H9 (cell line): ENCODE measurements around the gene SOD1. TPM values are rescaled to one million over a fixed set of nuclear protein-coding genes. Genes with fewer than 3 reads are reported as not detected.
A peak's percentile ranks its signal among the peaks of the same experiment; 100 is the strongest.

Experiments used
- DNase-seq: peaks from one replicate; pipeline ENCODE4 v3.0.0-alpha.2; 2017
- H2AFZ ChIP-seq: one replicate; pipeline ENCODE4 v1.6.1; 2013; ENCODE audit warnings: mild to moderate bottlenecking, low read length, control low read depth, moderate library complexity
- H2AK5ac ChIP-seq: 2 replicates; pipeline ENCODE4 v1.6.1; 2013; ENCODE audit warnings: low read length, control low read depth, mixed read lengths; ENCODE audit not compliant: insufficient read length
- H2BK120ac ChIP-seq: one replicate; pipeline ENCODE4 v1.6.1; 2013; ENCODE audit warnings: low read depth, mild to moderate bottlenecking, low read length, control low read depth, inconsistent platforms; ENCODE audit not compliant: poor library complexity, severe bottlenecking
- H2BK12ac ChIP-seq: 2 replicates; pipeline ENCODE4 v1.6.1; 2013; ENCODE audit warnings: low read length, control low read depth, mixed read lengths, low read depth; ENCODE audit not compliant: insufficient read length
- H2BK15ac ChIP-seq: 2 replicates; pipeline ENCODE4 v1.6.1; 2013; ENCODE audit warnings: low read depth, low read length, control low read depth
- H2BK20ac ChIP-seq: one replicate; pipeline ENCODE4 v1.6.1; 2013; ENCODE audit warnings: low read depth, mild to moderate bottlenecking, low read length, control low read depth, inconsistent platforms; ENCODE audit not compliant: poor library complexity, severe bottlenecking
- H2BK5ac ChIP-seq: 2 replicates; pipeline ENCODE4 v1.6.1; 2013; ENCODE audit warnings: low read length, control low read depth, mixed read lengths; ENCODE audit not compliant: insufficient read length
- H3K14ac ChIP-seq: 2 replicates; pipeline ENCODE4 v1.6.1; 2013; ENCODE audit warnings: low read length, control low read depth; ENCODE audit not compliant: insufficient read depth
- H3K18ac ChIP-seq: 2 replicates; pipeline ENCODE4 v1.6.1; 2013; ENCODE audit warnings: low read depth, mild to moderate bottlenecking, mixed read lengths, low read length, control low read depth; ENCODE audit not compliant: insufficient read length
- H3K23ac ChIP-seq: 2 replicates; pipeline ENCODE4 v1.6.1; 2013; ENCODE audit warnings: low read length, control low read depth, mixed read lengths, low read depth; ENCODE audit not compliant: insufficient read length
- H3K23me2 ChIP-seq: 2 replicates; pipeline ENCODE4 v1.6.1; 2013; ENCODE audit warnings: low read depth, mild to moderate bottlenecking, mixed read lengths, low read length, control low read depth; ENCODE audit not compliant: insufficient read length, poor library complexity, severe bottlenecking
- H3K27ac ChIP-seq: 2 replicates; pipeline ENCODE4 v1.5.1; 2013; ENCODE audit warnings: low read length, control low read depth, mixed read lengths, low read depth; ENCODE audit not compliant: insufficient read length
- H3K27me3 ChIP-seq: 2 replicates; pipeline ENCODE4 v1.6.1; 2013; ENCODE audit warnings: low read length, control low read depth, inconsistent platforms; ENCODE audit not compliant: insufficient read depth
- H3K4ac ChIP-seq: 2 replicates; pipeline ENCODE4 v1.6.1; 2013; ENCODE audit warnings: low read depth, mild to moderate bottlenecking, control low read depth, inconsistent platforms, low read length, moderate library complexity
- H3K4me1 ChIP-seq: 2 replicates; pipeline ENCODE4 v1.6.1; 2013; ENCODE audit warnings: low read length, control low read depth, inconsistent platforms; ENCODE audit not compliant: insufficient read depth
- H3K4me2 ChIP-seq: 2 replicates; pipeline ENCODE4 v1.6.1; 2013; ENCODE audit warnings: low read length, control low read depth, mixed read lengths; ENCODE audit not compliant: insufficient read length, insufficient read depth
- H3K56ac ChIP-seq: 2 replicates; pipeline ENCODE4 v1.6.1; 2013; ENCODE audit warnings: low read depth, mild to moderate bottlenecking, mixed read lengths, low read length, control low read depth; ENCODE audit not compliant: insufficient read length
- H3K79me1 ChIP-seq: 2 replicates; pipeline ENCODE4 v1.6.1; 2013; ENCODE audit warnings: low read depth, mild to moderate bottlenecking, moderate library complexity, low read length, control low read depth, inconsistent platforms; ENCODE audit not compliant: insufficient read depth, poor library complexity, severe bottlenecking
- H3K79me2 ChIP-seq: 2 replicates; pipeline ENCODE4 v1.6.1; 2013; ENCODE audit warnings: low read length, control low read depth, inconsistent platforms; ENCODE audit not compliant: insufficient read depth
- H3K9ac ChIP-seq: 2 replicates; pipeline ENCODE4 v1.6.1; 2013; ENCODE audit warnings: low read length, control low read depth, mixed read lengths; ENCODE audit not compliant: insufficient read length; ENCODE audit errors: extremely low read depth
- H3K9me3 ChIP-seq: one replicate; pipeline ENCODE4 v1.6.1; 2013; ENCODE audit warnings: low read depth, low read length, inconsistent platforms; ENCODE audit not compliant: control insufficient read depth
- H3T11ph ChIP-seq: one replicate; pipeline ENCODE4 v1.6.1; 2013; ENCODE audit warnings: mild to moderate bottlenecking, low read length, control low read depth, inconsistent platforms
- H4K20me1 ChIP-seq: one replicate; pipeline ENCODE4 v1.6.1; 2013; ENCODE audit not compliant: control insufficient read depth, insufficient read length, insufficient read depth
- H4K5ac ChIP-seq: 2 replicates; pipeline ENCODE4 v1.6.1; 2013; ENCODE audit warnings: low read depth, mild to moderate bottlenecking, mixed read lengths, low read length, control low read depth; ENCODE audit not compliant: insufficient read length
- H4K8ac ChIP-seq: replicated peaks from 2 replicates; pipeline ENCODE4 v1.6.1; 2013; ENCODE audit warnings: low read length, control low read depth, mixed read lengths, low read depth; ENCODE audit not compliant: insufficient read length
- H4K91ac ChIP-seq: 2 replicates; pipeline ENCODE4 v1.6.1; 2013; ENCODE audit warnings: low read depth, mild to moderate bottlenecking, moderate library complexity, mixed read lengths, low read length, control low read depth; ENCODE audit not compliant: insufficient read length
- H3K27ac Mint-ChIP-seq, 3 experiments: 2 replicates in 2 of 3; 3 replicates in 1 of 3; pipeline ENCODE4 v1.8.0; 2020 to 2021; ENCODE audit warnings: mixed read lengths in 3 of 3, mild to moderate bottlenecking in 1 of 3, moderate library complexity in 1 of 3
- H3K27me3 Mint-ChIP-seq: 2 replicates; pipeline ENCODE4 v1.8.0; 2021; ENCODE audit warnings: low read depth, mild to moderate bottlenecking, moderate library complexity, mixed read lengths
- H3K36me3 Mint-ChIP-seq, 3 experiments: 2 replicates in 2 of 3; 3 replicates in 1 of 3; pipeline ENCODE4 v1.8.0; 2020 to 2021; ENCODE audit warnings: low read depth in 3 of 3, mixed read lengths in 3 of 3; ENCODE audit not compliant: insufficient read depth in 1 of 3
- H3K4me1 Mint-ChIP-seq, 2 experiments: 2 replicates each; pipeline ENCODE4 v1.8.0; 2020; ENCODE audit warnings: mixed read lengths in 2 of 2
- H3K4me3 Mint-ChIP-seq, 2 experiments: 2 replicates in 1 of 2; 3 replicates in 1 of 2; pipeline ENCODE4 v1.8.0; 2020 to 2021; ENCODE audit warnings: mild to moderate bottlenecking in 2 of 2, mixed read lengths in 2 of 2, moderate library complexity in 1 of 2
- H3K9me3 Mint-ChIP-seq, 2 experiments: 2 replicates in 1 of 2; 3 replicates in 1 of 2; pipeline ENCODE4 v1.8.0; 2020; ENCODE audit warnings: mild to moderate bottlenecking in 2 of 2, mixed read lengths in 2 of 2, moderate library complexity in 1 of 2
- total RNA-seq: library from RNA; stranded (reverse); gene quantifications from 2 replicates; pipeline ENCODE4 v1.2.1, GENCODE V29; 2021
- TF ChIP-seq, protein P1 (sequence below): fragments of 200-600 bp; sonication (generic); conservative IDR thresholded peaks from 3 replicates; pipeline ENCODE4 v1.8.0; 2021; ENCODE audit warnings: antibody characterized with exemption, mild to moderate bottlenecking

SOD1 gene
- total RNA-seq, 1 experiment from 2014 or later = 201 TPM

- H3K4ac ChIP-seq = no peak overlapping the region
- H3K79me1 ChIP-seq = peaks cover 4% of the 10 kb centered on the region
- no peak overlapping the region for H3K27ac ChIP-seq
- no peak overlapping the region for H3K9ac ChIP-seq
- no peak overlapping the region for H3K56ac ChIP-seq
- H3K18ac ChIP-seq = no peak overlapping the region
- H3K36me3 Mint-ChIP-seq = peaks cover 24 to 47% (median 43%) of the 10 kb centered on the region in 3 experiments; a peak in 6 of 7 replicates
- H3K4me2 ChIP-seq = no peak overlapping the region
- H3K27me3 Mint-ChIP-seq = no peaks in the 10 kb centered on the region
- H3K9me3 ChIP-seq = no peaks in the 10 kb centered on the region
- H4K20me1 ChIP-seq = no peaks in the 10 kb centered on the region
- H2BK120ac ChIP-seq = no peak overlapping the region
- no peak overlapping the region for H2AFZ ChIP-seq
- 0 out of 7 replicates have a peak overlapping the region, but pooled peaks of 1 of the 3 experiments have one; percentile 51 for H3K27ac Mint-ChIP-seq
- H2BK15ac ChIP-seq = no peak overlapping the region
- H3K23ac ChIP-seq = no peak overlapping the region
- H3T11ph ChIP-seq = no peak overlapping the region
- no peak overlapping the region for H2BK12ac ChIP-seq
- no peak overlapping the region for H3K14ac ChIP-seq
- H3K27me3 ChIP-seq = no peaks in the 10 kb centered on the region
- no peak for DNase-seq
- no peaks in the 10 kb centered on the region for H3K9me3 Mint-ChIP-seq
- no peaks in the 10 kb centered on the region for H3K23me2 ChIP-seq
- no peak overlapping the region for H4K5ac ChIP-seq
- H3K4me1 ChIP-seq = no peaks in the 10 kb centered on the region
- H3K4me3 Mint-ChIP-seq = no peak overlapping the region
- H4K91ac ChIP-seq = no peak overlapping the region
- peaks cover 40 to 49% of the 10 kb centered on the region in 2 experiments for H3K4me1 Mint-ChIP-seq
- H3K79me2 ChIP-seq = peaks cover 3% of the 10 kb centered on the region; the same call in 1 of the 2 replicates
- H4K8ac ChIP-seq = no peak overlapping the region
- H2BK5ac ChIP-seq = no peak overlapping the region
- no peak overlapping the region for H2AK5ac ChIP-seq
- no peak overlapping the region for H2BK20ac ChIP-seq
- TF ChIP-seq, protein P1, sequence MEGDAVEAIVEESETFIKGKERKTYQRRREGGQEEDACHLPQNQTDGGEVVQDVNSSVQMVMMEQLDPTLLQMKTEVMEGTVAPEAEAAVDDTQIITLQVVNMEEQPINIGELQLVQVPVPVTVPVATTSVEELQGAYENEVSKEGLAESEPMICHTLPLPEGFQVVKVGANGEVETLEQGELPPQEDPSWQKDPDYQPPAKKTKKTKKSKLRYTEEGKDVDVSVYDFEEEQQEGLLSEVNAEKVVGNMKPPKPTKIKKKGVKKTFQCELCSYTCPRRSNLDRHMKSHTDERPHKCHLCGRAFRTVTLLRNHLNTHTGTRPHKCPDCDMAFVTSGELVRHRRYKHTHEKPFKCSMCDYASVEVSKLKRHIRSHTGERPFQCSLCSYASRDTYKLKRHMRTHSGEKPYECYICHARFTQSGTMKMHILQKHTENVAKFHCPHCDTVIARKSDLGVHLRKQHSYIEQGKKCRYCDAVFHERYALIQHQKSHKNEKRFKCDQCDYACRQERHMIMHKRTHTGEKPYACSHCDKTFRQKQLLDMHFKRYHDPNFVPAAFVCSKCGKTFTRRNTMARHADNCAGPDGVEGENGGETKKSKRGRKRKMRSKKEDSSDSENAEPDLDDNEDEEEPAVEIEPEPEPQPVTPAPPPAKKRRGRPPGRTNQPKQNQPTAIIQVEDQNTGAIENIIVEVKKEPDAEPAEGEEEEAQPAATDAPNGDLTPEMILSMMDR = no peak
Measured at GRCh38 chr21:31667639-31668038, 8.1 kb downstream of the SOD1 start.
